NB4 (cell line): Measurements from ENCODE around the gene GP1BB.
A peak's percentile ranks its signal among the peaks of the same experiment; 100 is the strongest.

Experiments used
- MAX ChIP-seq: IDR thresholded peaks from 2 replicates; pipeline ENCODE4 v1.6.1; 2011; ENCODE audit warnings: low read depth, low read length
- POLR2A ChIP-seq: IDR thresholded peaks from 2 replicates; pipeline ENCODE4 v1.6.1; 2011; ENCODE audit warnings: mild to moderate bottlenecking; ENCODE audit not compliant: insufficient read length; ENCODE audit errors: extremely low read depth
- TF ChIP-seq, protein P1 (sequence below): IDR thresholded peaks from one replicate; pipeline ENCODE4 v1.5.1; 2012; ENCODE audit warnings: low read depth, low read length

DNA sequence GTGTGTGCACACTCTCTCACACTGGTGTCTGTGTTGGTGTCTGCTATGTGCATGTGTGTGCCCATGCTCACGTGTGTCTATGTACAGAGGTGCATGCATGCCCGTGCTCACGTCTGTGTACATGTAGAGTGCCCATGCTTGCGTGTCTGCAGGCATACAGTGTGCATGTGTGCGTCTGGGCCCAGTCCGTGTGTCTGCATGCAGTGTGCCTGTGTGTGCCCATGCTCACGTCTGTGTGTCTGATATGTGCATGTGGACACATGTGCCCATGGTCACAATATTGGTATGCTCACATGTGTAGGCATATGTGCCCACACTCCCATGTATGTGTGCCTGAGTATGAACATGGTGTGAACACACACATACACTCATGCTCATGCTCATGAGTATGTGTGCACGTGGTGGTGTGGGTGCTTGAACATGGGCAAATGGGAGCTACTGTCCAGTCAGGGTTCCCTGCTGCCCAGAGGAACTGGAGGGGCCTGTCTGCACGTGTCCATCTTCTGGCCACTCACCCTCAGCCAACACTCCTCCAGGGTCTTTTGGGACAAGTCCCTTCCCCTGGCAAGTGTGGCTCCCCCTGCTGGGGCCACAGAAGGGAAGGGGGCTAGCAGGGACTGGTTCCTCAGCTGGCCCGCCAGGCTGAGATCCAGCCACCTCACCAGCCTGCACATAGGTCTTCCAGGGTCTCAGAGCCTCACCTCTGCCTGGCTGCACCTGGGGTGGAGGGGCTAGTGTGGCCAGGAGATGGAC lies 29.9 kb downstream of the GP1BB start:
- TF ChIP-seq, protein P1, sequence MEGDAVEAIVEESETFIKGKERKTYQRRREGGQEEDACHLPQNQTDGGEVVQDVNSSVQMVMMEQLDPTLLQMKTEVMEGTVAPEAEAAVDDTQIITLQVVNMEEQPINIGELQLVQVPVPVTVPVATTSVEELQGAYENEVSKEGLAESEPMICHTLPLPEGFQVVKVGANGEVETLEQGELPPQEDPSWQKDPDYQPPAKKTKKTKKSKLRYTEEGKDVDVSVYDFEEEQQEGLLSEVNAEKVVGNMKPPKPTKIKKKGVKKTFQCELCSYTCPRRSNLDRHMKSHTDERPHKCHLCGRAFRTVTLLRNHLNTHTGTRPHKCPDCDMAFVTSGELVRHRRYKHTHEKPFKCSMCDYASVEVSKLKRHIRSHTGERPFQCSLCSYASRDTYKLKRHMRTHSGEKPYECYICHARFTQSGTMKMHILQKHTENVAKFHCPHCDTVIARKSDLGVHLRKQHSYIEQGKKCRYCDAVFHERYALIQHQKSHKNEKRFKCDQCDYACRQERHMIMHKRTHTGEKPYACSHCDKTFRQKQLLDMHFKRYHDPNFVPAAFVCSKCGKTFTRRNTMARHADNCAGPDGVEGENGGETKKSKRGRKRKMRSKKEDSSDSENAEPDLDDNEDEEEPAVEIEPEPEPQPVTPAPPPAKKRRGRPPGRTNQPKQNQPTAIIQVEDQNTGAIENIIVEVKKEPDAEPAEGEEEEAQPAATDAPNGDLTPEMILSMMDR: peak; percentile 43
- TF ChIP-seq MAX (no peak), POLR2A (no peak)
